Measurements from ENCODE around the gene ANKS6. TPM values are rescaled to one million over a fixed set of nuclear protein-coding genes. Genes with fewer than 3 reads are reported as not detected.
A peak's percentile ranks its signal among the peaks of the same experiment; 100 is the strongest.

ANKS6 gene
- total and polyA plus RNA-seq, 2 of the 4 experiments (the other 2 are of a cell fraction), result 9.0 to 23.6 TPM

DNA sequence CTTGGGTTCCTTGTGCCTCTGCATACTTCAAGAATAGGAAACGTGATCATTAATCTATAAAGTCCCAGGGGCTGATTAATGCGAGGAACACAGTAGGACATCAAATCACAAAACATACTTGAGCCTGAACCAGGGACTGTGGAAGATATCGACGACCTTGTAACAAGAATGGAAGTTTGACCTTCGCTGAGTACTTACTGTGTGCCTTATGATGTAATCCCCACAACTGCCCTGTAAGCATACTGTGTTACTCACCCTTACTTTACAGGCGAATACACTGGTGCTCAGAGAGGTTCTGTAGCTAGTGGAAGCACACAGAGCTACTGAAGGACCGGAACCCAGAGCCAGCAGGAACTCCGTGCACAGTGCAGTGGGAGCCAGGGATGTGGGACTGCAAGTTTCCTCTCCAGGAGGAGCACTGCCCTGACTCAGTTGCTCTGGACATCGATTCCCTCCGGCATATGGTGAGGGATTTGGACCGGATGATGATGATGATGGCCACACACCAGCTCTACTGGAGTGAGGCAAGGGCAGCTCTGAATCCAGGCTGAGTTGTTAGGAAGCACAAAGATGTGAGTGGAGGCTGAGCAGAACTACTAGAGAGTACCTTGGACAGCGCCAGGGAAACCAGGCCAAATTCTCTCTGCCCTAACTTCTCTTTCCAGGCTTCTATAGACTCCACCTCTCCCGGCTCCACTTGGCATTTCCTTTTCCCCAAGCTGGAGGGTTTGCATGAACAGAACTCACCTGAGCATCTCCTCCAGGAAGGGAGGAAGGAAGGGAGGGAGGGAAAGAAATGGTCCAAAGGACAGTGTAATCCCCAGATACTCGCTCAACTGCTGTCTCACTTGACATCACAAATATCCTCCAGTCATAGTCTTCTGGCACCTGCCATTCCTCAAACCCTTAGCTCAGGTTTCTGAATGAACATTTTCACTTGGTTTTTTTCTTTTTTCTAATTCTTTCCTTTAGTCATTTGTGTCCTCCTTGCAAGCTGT is 86.1 kb downstream of the ANKS6 start:
- Histone ChIP-seq H4K20me1 (ENCODE audit: insufficient read depth, low read length) (peaks cover 15% of the 10 kb centered on the region), H3K18ac (ENCODE audit: low read depth, low read length) (no peak overlapping the region), H3K4ac (ENCODE audit: low read depth, low read length) (no peak overlapping the region), H3K56ac (ENCODE audit: extremely low read depth, insufficient read depth, low read length) (no peak overlapping the region), H3K23ac (ENCODE audit: low read depth, low read length) (no peak overlapping the region; the same call in 1 of the 2 replicates), H2BK15ac (ENCODE audit: low read depth, low read length) (no peak overlapping the region), H3K27ac (ENCODE audit: insufficient read depth, low read length) (no peak overlapping the region), H3K79me1 (ENCODE audit: low read depth in 1 of 2, low read length in 2 of 2) (peaks cover 3 to 14% of the 10 kb centered on the region in 2 experiments; a peak in 2 of 4 replicates), H3K4me2 (ENCODE audit: low read depth, low read length) (no peak overlapping the region), H3K36me3 (ENCODE audit: control insufficient read depth, insufficient read depth, low read length) (no peaks in the 10 kb centered on the region), H3K4me3 (ENCODE audit: insufficient read depth, low read depth, low read length) (no peak overlapping the region), H3K14ac (replicated peaks; ENCODE audit: low read depth, low read length) (no peak overlapping the region), H4K5ac (ENCODE audit: low read depth, low read length) (no peak overlapping the region), H3K4me1 (ENCODE audit: control insufficient read depth, insufficient read depth, low read length) (peaks cover 5% of the 10 kb centered on the region), H4K8ac (ENCODE audit: low read depth in 2 of 2, low read length in 2 of 2) (no peak overlapping the region), H2BK20ac (ENCODE audit: low read depth, low read length) (no peak overlapping the region), H2AK5ac (ENCODE audit: low read depth, low read length) (no peak overlapping the region), H2AFZ (replicated peaks; ENCODE audit: low read length, poor library complexity) (no peak overlapping the region), H2BK5ac (ENCODE audit: low read depth, low read length, poor library complexity, severe bottlenecking) (no peak overlapping the region), H3K9ac (ENCODE audit: low read depth, low read length) (no peak overlapping the region), H4K91ac (ENCODE audit: insufficient read depth, low read depth, low read length) (no peak overlapping the region), H3K9me1 (ENCODE audit: insufficient read depth, low read length) (peaks cover 4% of the 10 kb centered on the region; the same call in 1 of the 2 replicates), H2BK120ac (ENCODE audit: low read depth, low read length) (no peak overlapping the region), H3K27me3 (ENCODE audit: control insufficient read depth, insufficient read depth, low read length) (peaks cover 21% of the 10 kb centered on the region), H3K9me3 (ENCODE audit: control insufficient read depth, insufficient read depth, low read length) (no peaks in the 10 kb centered on the region), H2AK9ac (replicated peaks; ENCODE audit: low read depth, low read length, poor library complexity) (no peak overlapping the region)
- ATAC-seq (ENCODE audit: low read depth), result 0 out of 2 replicates have a peak, but pooled peaks have one; percentile 9
- DNase-seq, result peak; percentile 73
- CTCF ChIA-PET, result interaction anchor here (0.6 to 0.8 kb wide), 2 partner anchors 221 to 653 kb away, joined by 3 read pairs; no protein-coding TSS in a partner anchor
- dilution Hi-C loops (cut with HindIII; ENCODE audit: low sequenced_read_pairs, unreplicated experiment), result no loop called here
- BruUV-seq (replicated peaks), result no TSS peak
- POLR2A ChIA-PET (ENCODE audit: unreplicated experiment), result no interaction called here
- WGBS, 2 experiments (ENCODE audit: extremely low coverage in 2 of 2, insufficient read length in 1 of 2), result 82% methylated on average over 4 of the region's 14 CpGs; no CpG with 5 or more reads in 1 of the 2 experiments
- TF ChIP-seq RAD21 (IDR thresholded peaks at IDR 0.05; ENCODE audit: low read length), result no peak
- TF ChIP-seq CEBPB (IDR thresholded peaks at IDR 0.05; ENCODE audit: low read depth, low read length), result 0 out of 2 replicates have a peak, but pooled peaks have one; percentile 10
- intact Hi-C loops (cut with micrococcal nuclease), result loop anchor here (5.0 to 10.0 kb wide), 4 partner anchors 105 to 638 kb away; no protein-coding TSS in a partner anchor
- in situ Hi-C loops (cut with MboI; ENCODE audit: low sequenced_read_pairs), result loop anchor here (5.0 kb wide), 1 partner anchor 393 kb away; no protein-coding TSS in a partner anchor

All from IMR-90 (cell line).